Esophagus muscularis mucosa (tissue), 4 donors: ENCODE data around the gene PBOV1.

ENCODE experiments used
- EP300 ChIP-seq: sonication (generic); formaldehyde crosslinking; IDR thresholded peaks from one replicate; pipeline ENCODE4 v1.6.1; 2017; ENCODE audit warnings: antibody characterized with exemption
- POLR2AphosphoS5 ChIP-seq, 2 donors: sonication (generic); formaldehyde crosslinking; IDR thresholded peaks; one replicate each; pipeline ENCODE4 v1.6.1; 2017; ENCODE audit warnings: antibody characterized with exemption in 2 of 2
- TF ChIP-seq, protein P1 (sequence below), 3 experiments: fragments of 200-600 bp in 2 of 3; fragments of 450-650 bp in 1 of 3; sonication (generic) in 2 of 3; IDR thresholded peaks; one replicate each; pipeline ENCODE4 v1.5.1; 2017 to 2019; ENCODE audit warnings: antibody characterized with exemption in 3 of 3, mild to moderate bottlenecking in 2 of 3, moderate library complexity in 1 of 3

DNA sequence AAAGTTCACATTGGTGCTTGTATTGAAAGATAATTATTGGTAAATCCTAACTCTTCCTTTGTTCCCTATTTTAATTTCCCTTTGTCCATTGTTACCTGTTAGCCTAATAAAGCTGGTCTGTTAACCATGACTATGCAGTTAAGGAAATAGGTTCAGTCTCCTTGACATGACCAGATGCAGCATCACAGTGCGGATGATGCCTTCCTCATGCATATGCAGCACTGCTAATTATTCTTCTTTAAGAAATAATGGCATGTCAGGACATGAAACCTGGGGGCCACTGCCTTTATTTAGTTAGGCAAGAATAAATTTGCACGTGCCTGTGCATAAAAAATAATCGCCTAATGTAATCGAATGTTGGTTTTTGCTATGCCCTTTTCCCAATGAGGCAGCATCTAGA is 16.5 kb downstream of the PBOV1 start:
- TF ChIP-seq, protein P1, sequence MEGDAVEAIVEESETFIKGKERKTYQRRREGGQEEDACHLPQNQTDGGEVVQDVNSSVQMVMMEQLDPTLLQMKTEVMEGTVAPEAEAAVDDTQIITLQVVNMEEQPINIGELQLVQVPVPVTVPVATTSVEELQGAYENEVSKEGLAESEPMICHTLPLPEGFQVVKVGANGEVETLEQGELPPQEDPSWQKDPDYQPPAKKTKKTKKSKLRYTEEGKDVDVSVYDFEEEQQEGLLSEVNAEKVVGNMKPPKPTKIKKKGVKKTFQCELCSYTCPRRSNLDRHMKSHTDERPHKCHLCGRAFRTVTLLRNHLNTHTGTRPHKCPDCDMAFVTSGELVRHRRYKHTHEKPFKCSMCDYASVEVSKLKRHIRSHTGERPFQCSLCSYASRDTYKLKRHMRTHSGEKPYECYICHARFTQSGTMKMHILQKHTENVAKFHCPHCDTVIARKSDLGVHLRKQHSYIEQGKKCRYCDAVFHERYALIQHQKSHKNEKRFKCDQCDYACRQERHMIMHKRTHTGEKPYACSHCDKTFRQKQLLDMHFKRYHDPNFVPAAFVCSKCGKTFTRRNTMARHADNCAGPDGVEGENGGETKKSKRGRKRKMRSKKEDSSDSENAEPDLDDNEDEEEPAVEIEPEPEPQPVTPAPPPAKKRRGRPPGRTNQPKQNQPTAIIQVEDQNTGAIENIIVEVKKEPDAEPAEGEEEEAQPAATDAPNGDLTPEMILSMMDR (IDR thresholded peaks at IDR 0.05), result no peak
- no peak for TF ChIP-seq EP300
- TF ChIP-seq POLR2AphosphoS5 (IDR thresholded peaks at IDR 0.05), result no peak
